ENCODE results near the gene TGFB2.

TGFB2 gene

GRCh38 chr1:218332416-218332815, 12.7 kb upstream of the TGFB2 start:
- no peak for DNase-seq (ENCODE audit: low read depth in 3 of 3)

- no peak for DNase-seq (ENCODE audit: low read depth in 3 of 3)
Measured at GRCh38 chr1:218336328-218336727, 8.8 kb upstream of the TGFB2 start.

- no peak for DNase-seq (ENCODE audit: low read depth in 3 of 3)
Measured at GRCh38 chr1:218339267-218339831, 5.8 kb upstream of the TGFB2 start.

GRCh38 chr1:218341325-218341724, 3.8 kb upstream of the TGFB2 start:
- no peak for DNase-seq (ENCODE audit: low read depth in 3 of 3)

- no peak for DNase-seq (ENCODE audit: low read depth in 3 of 3)
Measured at GRCh38 chr1:218342091-218342490, 3.0 kb upstream of the TGFB2 start.

- no peak for DNase-seq (ENCODE audit: low read depth in 3 of 3)
Measured at GRCh38 chr1:218345673-218346390, 696 bp downstream of the TGFB2 start.

GRCh38 chr1:218346391-218347204, 1.5 kb downstream of the TGFB2 start:
- DNase-seq (ENCODE audit: low read depth in 3 of 3), result no peak

- DNase-seq (ENCODE audit: low read depth in 3 of 3), result no peak
Measured at GRCh38 chr1:218347336-218347722, 2.2 kb downstream of the TGFB2 start.

GRCh38 chr1:218347723-218348627, 2.8 kb downstream of the TGFB2 start:
- no peak for DNase-seq (ENCODE audit: low read depth in 3 of 3)

GRCh38 chr1:218348628-218349071, 3.5 kb downstream of the TGFB2 start:
- no peak for DNase-seq (ENCODE audit: low read depth in 3 of 3)

GRCh38 chr1:218349348-218350034, 4.4 kb downstream of the TGFB2 start:
- no peak for DNase-seq (ENCODE audit: low read depth in 3 of 3)

GRCh38 chr1:218350035-218350525, 4.9 kb downstream of the TGFB2 start:
- no peak for DNase-seq (ENCODE audit: low read depth in 3 of 3)

- no peak for DNase-seq (ENCODE audit: low read depth in 3 of 3)
Measured at GRCh38 chr1:218350801-218351266, 5.7 kb downstream of the TGFB2 start.

- DNase-seq (ENCODE audit: low read depth in 3 of 3), result no peak
Measured at GRCh38 chr1:218351391-218352074, 6.4 kb downstream of the TGFB2 start.

- DNase-seq (ENCODE audit: low read depth in 3 of 3), result no peak
Measured at GRCh38 chr1:218352075-218352438, 6.9 kb downstream of the TGFB2 start.

- no peak for DNase-seq (ENCODE audit: low read depth in 3 of 3)
Measured at GRCh38 chr1:218353656-218354055, 8.5 kb downstream of the TGFB2 start.

GRCh38 chr1:218355278-218355677, 10.1 kb downstream of the TGFB2 start:
- DNase-seq (ENCODE audit: low read depth in 3 of 3), result no peak

GRCh38 chr1:218357211-218357892, 12.2 kb downstream of the TGFB2 start:
- no peak for DNase-seq (ENCODE audit: low read depth in 3 of 3)

- DNase-seq (ENCODE audit: low read depth in 3 of 3), result no peak
Measured at GRCh38 chr1:218357893-218358232, 12.7 kb downstream of the TGFB2 start.
